HG02981 (cell line): ENCODE measurements around the gene OR2M3.
"Not testable (repeated sequence)": the region's sequence is repeated elsewhere in the genome, so short reads cannot be mapped to it uniquely, and the experiment has no call there.

Experiments
- ATAC-seq: cut with Tn5 transposase; IDR thresholded peaks from one replicate; pipeline ENCODE4 v1.9.1; 2021; ENCODE audit warnings: mild to moderate bottlenecking, moderate library complexity; ENCODE audit not compliant: unreplicated experiment

Gene OR2M3, protein sequence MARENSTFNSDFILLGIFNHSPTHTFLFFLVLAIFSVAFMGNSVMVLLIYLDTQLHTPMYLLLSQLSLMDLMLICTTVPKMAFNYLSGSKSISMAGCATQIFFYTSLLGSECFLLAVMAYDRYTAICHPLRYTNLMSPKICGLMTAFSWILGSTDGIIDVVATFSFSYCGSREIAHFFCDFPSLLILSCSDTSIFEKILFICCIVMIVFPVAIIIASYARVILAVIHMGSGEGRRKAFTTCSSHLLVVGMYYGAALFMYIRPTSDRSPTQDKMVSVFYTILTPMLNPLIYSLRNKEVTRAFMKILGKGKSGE

DNA sequence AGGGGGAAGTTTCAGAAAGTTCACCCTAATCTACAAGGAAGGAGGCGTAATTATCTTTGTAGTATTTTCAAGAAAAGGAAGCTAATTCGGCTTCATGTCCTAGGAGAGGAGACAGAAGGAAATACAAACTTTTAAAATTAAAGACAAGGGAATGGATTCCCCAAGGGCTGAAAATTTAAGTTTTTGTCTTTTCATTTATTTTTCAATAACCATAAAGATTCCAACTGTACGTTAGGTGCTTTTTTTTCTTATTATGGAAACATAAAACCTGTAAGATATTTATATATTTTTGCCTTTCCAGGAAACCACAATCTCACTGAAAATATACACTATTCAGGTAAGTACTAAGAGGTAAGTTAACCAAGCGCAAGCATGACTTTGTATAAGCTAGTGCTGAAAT lies at the start of gene OR2M3:
Gene OR2M3, plus strand, starts transcription at position 301 of the 400 bp plus-strand sequence. CDS start 5,803 bp downstream, outside the sequence.
- ATAC-seq = no peak

- no peak for ATAC-seq
Measured at GRCh38 chr1:248152056-248152827, 44.8 kb upstream of the OR2M3 start.

- no peak for ATAC-seq
Measured at GRCh38 chr1:248155927-248156326, 41.1 kb upstream of the OR2M3 start.

GRCh38 chr1:248158758-248159157 lies 38.3 kb upstream of the OR2M3 start:
- no peak for ATAC-seq

DNA sequence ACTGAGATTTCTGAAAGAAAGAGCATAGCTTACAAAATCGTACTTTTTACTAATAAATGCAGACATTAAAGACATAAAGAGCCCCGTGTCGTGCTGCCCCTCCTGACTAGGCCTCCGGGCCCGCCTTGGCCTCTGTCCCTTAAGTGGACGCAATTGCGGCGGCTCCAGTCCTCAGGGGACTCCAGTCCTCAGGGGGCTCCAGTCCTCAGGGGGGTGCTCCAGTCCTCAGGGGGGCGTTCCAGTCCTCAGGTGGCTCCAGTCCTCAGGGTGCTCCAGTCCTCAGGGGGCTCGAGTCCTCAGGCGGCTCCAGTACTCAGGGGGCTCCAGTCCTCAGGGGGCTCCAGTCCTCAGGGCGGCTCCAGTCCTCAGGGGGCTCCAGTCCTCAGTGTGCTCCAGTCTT lies 33.0 kb upstream of the OR2M3 start:
- ATAC-seq = no peak

GRCh38 chr1:248165186-248165585 lies 31.9 kb upstream of the OR2M3 start:
- ATAC-seq = no peak

DNA sequence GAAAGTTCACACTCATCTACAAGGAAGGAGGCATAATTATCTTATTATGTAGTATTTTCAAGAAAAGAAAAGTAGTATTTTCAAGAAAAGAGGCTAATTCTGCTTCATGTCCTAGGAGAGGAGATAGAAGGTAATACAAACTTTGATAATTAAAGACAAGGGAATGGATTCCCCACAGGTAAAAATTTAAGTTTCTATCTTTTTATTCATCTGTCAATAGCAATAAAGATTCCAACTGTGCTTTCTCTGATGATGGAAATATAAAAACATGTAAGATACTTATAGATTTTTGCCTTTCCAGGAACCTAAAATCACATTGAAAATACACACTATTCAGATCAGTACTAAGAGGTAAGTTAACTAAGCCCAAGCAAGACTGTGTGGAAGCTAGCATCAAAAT lies 22.5 kb upstream of the OR2M3 start, which contains the start of gene OR2M2:
Gene OR2M2, plus strand, starts transcription at position 301 of the 400 bp plus-strand sequence. CDS start 5,165 bp downstream, outside the sequence.
- no peak for ATAC-seq

DNA sequence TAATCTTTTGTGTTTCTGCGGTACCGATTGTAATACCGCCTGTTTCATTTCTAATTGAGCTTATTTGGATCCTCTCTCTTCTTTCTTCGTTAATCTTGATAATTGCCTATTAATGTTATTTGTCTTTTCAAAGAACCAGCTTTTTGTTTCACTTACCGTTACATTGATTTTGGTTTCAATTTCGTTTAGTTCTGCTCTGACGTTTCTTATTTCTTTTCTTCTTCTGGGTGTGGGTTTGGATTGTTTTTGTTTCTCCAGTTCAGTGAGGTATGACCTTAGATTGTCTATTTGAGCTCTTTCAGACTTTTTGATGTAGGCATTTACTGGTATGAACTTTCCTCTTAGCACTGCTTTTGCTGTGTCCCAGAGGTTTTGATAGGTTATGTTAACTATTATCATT lies 13.1 kb upstream of the OR2M3 start:
- ATAC-seq = no peak

DNA sequence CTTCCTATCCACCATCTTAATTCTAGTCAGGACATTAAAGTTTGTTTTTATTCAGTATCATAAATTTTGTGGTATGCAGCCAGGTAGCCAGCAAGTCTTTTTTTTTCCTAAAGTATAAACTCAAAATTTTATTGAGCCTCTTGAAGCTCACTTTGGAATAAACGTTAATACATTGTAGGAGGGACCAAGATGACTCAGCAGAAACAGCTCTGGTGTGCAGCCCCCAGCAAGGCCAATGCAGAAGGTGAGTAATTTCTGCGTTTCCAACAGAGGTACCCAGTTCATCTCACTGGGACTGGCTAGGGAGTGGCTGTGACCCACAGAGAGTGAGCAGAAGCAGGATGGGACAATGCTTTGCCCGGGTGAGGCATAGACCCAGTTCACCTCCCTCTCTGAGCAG lies 9.7 kb upstream of the OR2M3 start:
- ATAC-seq = no peak

DNA sequence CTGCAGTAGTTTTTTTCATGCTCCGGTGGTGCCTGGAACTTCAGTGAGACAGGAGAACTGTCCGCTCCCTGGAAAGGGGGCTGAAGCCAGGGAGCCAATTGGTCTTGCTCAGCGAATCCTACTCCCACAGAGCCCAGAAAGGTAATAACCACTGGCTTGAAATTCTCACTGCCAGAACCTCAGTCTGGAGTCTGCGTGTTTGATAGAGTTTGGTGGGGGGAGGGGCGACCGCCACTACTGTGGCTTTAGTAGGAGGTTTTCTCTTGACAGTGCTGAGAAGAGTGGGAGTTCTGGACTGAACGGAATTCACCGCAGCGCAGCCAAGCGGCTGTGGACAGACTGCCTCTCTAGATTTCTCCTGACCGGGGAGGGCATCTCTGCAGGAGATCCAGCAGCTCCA lies 8.0 kb upstream of the OR2M3 start:
- no peak for ATAC-seq

- no peak for ATAC-seq
Measured at GRCh38 chr1:248194117-248194516, 2.9 kb upstream of the OR2M3 start.

DNA sequence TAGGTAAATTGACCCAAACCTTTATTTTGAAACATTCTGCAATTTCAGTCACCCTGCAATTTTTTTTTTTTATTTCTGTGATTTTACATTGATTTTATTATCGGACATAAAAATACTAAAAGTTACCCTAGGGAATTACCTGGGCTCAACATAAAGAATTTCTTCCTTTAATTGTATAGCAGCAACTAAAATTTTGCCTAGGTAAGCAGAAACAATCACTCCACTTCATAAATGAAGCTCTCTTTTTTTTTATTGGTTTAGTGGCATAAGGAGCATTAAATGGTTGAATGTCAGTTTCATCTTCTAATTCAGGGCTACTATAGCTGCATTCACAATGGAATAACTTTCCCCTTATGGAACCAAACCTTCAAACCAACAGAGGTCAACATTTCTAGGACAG lies 18.8 kb downstream of the OR2M3 start:
- no peak for ATAC-seq

DNA sequence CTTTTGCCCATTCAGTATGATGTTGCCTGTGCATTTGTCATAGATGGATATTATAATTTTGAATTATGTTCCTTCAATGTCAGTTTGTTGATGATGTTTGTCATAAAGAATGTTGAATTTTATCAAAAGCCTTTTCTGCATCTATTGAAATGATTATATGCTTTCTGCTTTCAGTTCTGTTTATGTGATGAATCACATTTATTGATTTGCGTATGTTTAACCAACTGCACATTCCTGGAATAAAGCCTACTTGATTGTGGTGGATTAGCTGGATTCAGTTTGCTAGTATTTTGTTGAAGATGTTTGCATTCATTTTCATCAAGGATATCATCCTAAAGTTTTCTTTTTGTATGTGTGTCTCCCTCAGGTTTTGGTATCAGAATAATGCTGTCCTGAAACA lies 28.5 kb downstream of the OR2M3 start:
- ATAC-seq = no peak

DNA sequence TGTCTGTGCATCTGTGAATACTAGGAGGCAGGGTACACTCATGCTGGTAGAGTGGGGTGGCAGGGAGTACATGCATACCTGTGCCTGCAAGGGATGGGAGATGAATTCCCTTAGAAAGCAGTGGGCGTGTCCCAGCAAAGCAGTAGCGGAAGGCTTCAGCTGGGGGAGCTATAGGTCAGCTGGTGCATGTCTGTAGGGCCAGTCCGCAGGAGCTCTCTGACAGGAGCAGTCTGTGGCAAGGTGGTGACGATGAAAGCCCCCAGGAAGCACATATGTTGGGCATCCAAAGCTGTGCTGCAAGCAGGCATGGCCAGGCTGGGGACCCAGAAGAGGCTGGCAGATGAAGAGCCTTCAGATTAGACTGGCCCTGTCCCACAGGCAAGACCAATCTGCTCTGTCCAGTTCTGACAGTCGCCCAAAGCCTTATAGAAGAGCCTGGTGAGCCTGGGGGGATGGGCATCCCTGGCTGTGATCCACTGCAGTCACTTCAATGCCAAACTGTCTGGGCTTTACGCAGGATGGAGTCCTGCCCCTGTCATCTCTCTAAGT lies 32.4 kb downstream of the OR2M3 start:
- no peak for ATAC-seq

DNA sequence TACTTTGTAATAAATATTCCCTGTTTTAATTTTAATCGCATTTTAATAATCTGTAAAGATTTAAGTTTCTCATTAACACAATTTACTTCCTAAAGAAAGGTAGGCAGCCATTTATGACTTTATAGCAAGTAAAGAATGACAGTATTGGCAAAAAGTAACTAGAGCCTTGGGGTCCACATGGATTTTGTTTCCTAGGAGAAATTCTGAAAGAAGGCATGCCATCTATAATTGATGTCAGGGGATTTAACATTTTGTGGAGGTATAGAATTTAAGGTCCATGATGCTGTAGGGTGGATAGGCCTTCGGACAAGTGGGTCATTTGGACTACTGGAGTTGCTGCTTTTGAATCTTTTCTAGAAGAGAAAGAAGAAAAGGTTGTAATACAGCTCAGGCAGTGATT lies 34.1 kb downstream of the OR2M3 start, which contains the start of gene OR2M4:
Gene OR2M4, plus strand, starts transcription at position 301 of the 400 bp plus-strand sequence. CDS start 7,512 bp downstream, outside the sequence.
- no peak for ATAC-seq

DNA sequence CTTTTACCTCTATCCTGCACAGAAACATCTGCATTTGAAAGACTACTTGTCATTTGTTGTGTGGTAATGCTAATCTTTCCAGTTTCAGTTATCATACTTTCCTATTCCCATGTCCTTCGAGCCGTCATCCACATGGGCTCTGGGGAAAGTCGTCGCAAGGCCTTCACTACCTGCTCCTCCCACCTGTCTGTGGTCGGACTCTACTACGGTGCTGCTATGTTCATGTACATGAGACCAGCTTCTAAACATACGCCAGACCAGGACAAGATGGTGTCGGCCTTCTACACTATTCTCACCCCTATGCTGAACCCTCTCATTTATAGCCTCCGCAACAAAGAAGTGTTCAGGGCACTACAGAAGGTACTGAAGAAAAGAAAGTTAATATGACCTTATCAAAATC lies 42.4 kb downstream of the OR2M3 start:
- ATAC-seq = no peak

- ATAC-seq = peak; percentile 88
Measured at GRCh38 chr1:248243204-248243603, 46.1 kb downstream of the OR2M3 start.

DNA sequence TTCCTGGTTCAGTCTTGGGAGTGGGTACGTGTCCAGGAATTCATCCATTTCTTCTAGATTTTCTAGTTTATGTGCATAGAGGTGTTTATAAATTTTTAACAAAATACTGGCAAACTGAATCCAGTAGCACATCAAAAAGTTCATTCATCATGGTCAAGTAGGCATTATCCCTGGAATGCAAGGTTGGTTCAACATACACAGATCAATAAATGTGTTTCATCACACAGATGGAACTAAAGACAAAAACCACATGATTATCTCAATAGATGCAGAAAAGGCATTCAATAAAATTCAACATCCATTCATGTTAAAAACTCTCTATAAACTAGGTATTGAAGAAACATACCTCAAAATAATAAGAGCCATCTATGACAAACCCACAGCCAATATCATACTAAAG lies 62.2 kb downstream of the OR2M3 start:
- not testable (repeated sequence) for ATAC-seq
